ENCODE results near the gene GOLT1B.

Gene GOLT1B

DNA sequence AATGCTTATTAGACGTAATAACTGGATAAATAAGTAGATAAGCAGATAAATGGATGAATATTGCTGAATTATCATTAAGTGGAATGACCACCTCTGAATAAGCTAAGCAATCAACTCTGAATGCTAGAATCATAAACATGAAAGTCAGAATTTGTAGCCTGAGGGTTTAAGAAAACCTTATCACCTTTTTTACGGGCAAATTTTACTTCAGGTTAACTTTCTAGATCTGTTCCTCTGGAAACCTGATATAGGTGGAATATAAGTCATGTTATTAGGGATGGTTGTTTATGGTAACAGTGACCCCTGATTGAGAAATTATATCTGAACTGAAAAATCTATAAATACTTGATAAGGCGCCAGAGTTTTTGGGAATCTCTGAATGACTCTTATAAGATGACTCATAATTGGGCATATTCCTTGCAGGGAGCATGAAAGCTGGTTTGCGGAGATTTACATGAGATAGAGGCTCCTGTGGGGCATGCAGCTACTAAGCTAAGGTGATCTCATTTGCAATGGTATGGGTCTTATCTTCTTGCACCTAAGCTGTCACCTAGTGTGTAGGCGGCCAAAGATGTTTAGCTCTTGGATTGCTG lies 36.6 kb downstream of the GOLT1B start:
- H3K4me2 ChIP-seq (ENCODE audit: low read length): no peak overlapping the region
- H2BK15ac ChIP-seq (replicated peaks; ENCODE audit: low read depth): no peak overlapping the region
- H4K5ac ChIP-seq (ENCODE audit: low read length): no peak overlapping the region
- no peak overlapping the region for H3K4me3 ChIP-seq (ENCODE audit: low read length)
- H3K23ac ChIP-seq (ENCODE audit: low read length): no peak overlapping the region
- no peak overlapping the region for H4K8ac ChIP-seq (ENCODE audit: low read depth, low read length)
- H3K9ac ChIP-seq (ENCODE audit: low read length): no peak overlapping the region
- H3K18ac ChIP-seq (ENCODE audit: low read length): no peak overlapping the region
- no peaks in the 10 kb centered on the region for H3K79me1 ChIP-seq (ENCODE audit: low read length)
- no peak overlapping the region for H3K27ac ChIP-seq (ENCODE audit: low read depth, low read length)
- H3K4ac ChIP-seq (ENCODE audit: low read depth, low read length): no peak overlapping the region
- no peaks in the 10 kb centered on the region for H3K79me2 ChIP-seq (ENCODE audit: control insufficient read depth, insufficient read depth, low read length)
- no peak overlapping the region for H2BK5ac ChIP-seq (ENCODE audit: low read length)
- H2AK5ac ChIP-seq (ENCODE audit: low read length): no peak overlapping the region
- no peaks in the 10 kb centered on the region for H3K36me3 ChIP-seq (ENCODE audit: control insufficient read depth, insufficient read depth, low read length)
- H3K27me3 ChIP-seq (ENCODE audit: insufficient read depth, low read length, poor library complexity): peaks cover 2% of the 10 kb centered on the region
- no CpG with 5 or more reads among the region's 5 CpGs for WGBS (ENCODE audit: extremely low coverage, insufficient coverage, low lambda C conversion rate)
- H3K4me1 ChIP-seq (ENCODE audit: control insufficient read depth, low read depth, low read length): no peaks in the 10 kb centered on the region
- peak; percentile 38 for DNase-seq
- no peak overlapping the region for H2BK120ac ChIP-seq (ENCODE audit: low read depth, low read length)
- no peak overlapping the region for H3K56ac ChIP-seq (ENCODE audit: low read length)

DNA sequence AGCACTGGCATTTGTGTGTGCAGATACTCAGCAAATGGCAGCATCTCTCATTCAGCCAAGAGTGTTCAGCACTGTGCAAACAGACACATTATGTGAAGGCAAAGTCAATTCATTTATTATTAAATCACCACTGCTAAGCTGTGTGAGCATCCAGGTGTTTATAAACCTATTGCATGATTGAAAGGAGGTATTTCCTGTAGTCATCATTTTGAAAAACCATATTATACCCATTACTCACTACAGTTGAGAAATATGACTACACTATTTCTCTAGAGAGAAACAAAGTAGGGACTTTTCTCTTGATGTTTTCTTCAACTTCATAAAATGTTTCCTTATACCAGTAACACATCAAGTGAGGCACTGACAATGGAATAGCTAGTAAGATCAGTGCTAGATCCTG lies 38.2 kb downstream of the GOLT1B start:
- Histone ChIP-seq H3K18ac (ENCODE audit: low read length) (no peak overlapping the region), H4K8ac (ENCODE audit: low read depth, low read length) (no peak overlapping the region), H2BK5ac (ENCODE audit: low read length) (no peak overlapping the region), H3K79me1 (ENCODE audit: low read length) (no peaks in the 10 kb centered on the region), H4K5ac (ENCODE audit: low read length) (no peak overlapping the region), H2AK5ac (ENCODE audit: low read length) (no peak overlapping the region), H3K4me3 (ENCODE audit: low read length) (no peak overlapping the region), H2BK15ac (replicated peaks; ENCODE audit: low read depth) (no peak overlapping the region), H3K4ac (ENCODE audit: low read depth, low read length) (no peak overlapping the region), H3K23ac (ENCODE audit: low read length) (no peak overlapping the region), H3K27me3 (ENCODE audit: insufficient read depth, low read length, poor library complexity) (peaks cover 1% of the 10 kb centered on the region), H3K27ac (ENCODE audit: low read depth, low read length) (no peak overlapping the region), H3K56ac (ENCODE audit: low read length) (no peak overlapping the region), H2BK120ac (ENCODE audit: low read depth, low read length) (no peak overlapping the region), H3K4me2 (ENCODE audit: low read length) (no peak overlapping the region), H3K4me1 (ENCODE audit: control insufficient read depth, low read depth, low read length) (no peaks in the 10 kb centered on the region), H3K79me2 (ENCODE audit: control insufficient read depth, insufficient read depth, low read length) (no peaks in the 10 kb centered on the region), H3K9ac (ENCODE audit: low read length) (no peak overlapping the region), H3K36me3 (ENCODE audit: control insufficient read depth, insufficient read depth, low read length) (no peaks in the 10 kb centered on the region)
- DNase-seq: no peak

DNA sequence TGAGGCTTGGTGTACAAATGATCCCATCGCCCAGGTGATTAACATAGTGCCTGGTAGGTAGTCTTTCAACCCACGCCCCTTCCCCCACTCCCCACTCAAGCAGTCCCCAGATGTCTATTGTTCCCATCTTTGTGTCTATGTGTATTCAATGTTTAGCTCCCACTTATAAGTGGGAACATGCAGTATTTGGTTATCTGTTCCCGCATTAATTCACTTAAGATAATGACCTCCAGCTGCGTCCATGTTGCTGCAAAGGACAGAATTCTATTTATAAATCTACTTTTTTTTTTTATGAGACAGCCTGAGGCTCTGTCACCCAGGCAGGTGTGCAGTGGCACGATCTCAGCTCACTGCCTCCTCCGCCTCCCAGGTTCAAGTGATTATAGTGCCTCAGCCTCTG lies 40.2 kb downstream of the GOLT1B start:
- H3K56ac ChIP-seq (ENCODE audit: low read length): no peak overlapping the region
- H4K5ac ChIP-seq (ENCODE audit: low read length): no peak overlapping the region
- H4K8ac ChIP-seq (ENCODE audit: low read depth, low read length): no peak overlapping the region
- no peak overlapping the region for H2BK15ac ChIP-seq (replicated peaks; ENCODE audit: low read depth)
- no peak overlapping the region for H3K23ac ChIP-seq (ENCODE audit: low read length)
- H3K79me1 ChIP-seq (ENCODE audit: low read length): no peaks in the 10 kb centered on the region
- no peak overlapping the region for H2BK120ac ChIP-seq (ENCODE audit: low read depth, low read length)
- no peaks in the 10 kb centered on the region for H3K27me3 ChIP-seq (ENCODE audit: insufficient read depth, low read length, poor library complexity)
- H3K27ac ChIP-seq (ENCODE audit: low read depth, low read length): no peak overlapping the region
- no peak overlapping the region for H3K9ac ChIP-seq (ENCODE audit: low read length)
- no peak overlapping the region for H3K4me2 ChIP-seq (ENCODE audit: low read length)
- no peak overlapping the region for H3K18ac ChIP-seq (ENCODE audit: low read length)
- no peak for DNase-seq
- H3K36me3 ChIP-seq (ENCODE audit: control insufficient read depth, insufficient read depth, low read length): no peaks in the 10 kb centered on the region
- no peak overlapping the region for H3K4me3 ChIP-seq (ENCODE audit: low read length)
- WGBS (ENCODE audit: extremely low coverage, insufficient coverage, low lambda C conversion rate): no CpG with 5 or more reads among the region's 6 CpGs
- no peak overlapping the region for H2AK5ac ChIP-seq (ENCODE audit: low read length)
- H2BK5ac ChIP-seq (ENCODE audit: low read length): no peak overlapping the region
- no peaks in the 10 kb centered on the region for H3K4me1 ChIP-seq (ENCODE audit: control insufficient read depth, low read depth, low read length)
- no peak overlapping the region for H3K4ac ChIP-seq (ENCODE audit: low read depth, low read length)
- H3K79me2 ChIP-seq (ENCODE audit: control insufficient read depth, insufficient read depth, low read length): no peaks in the 10 kb centered on the region

DNA sequence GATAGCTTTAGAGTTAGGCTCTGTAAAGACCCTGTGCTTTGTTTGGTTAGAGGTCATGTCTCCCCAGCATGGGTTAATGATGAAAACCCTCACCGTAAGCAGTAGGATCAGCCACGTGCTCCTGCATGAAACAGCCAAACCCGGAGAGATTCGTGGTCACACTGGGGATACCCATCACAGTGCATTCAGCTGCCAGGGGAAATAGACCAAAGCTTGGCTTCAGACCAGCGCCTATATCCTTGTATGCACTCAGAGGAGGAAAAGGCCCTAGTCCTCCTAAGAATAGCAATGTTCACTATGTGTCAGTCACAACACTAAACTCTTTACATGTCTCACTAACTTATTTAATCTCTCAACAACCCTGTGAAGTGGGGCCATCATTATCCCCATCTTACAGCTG lies 40.8 kb downstream of the GOLT1B start:
- Histone ChIP-seq H2BK120ac (ENCODE audit: low read depth, low read length) (no peak overlapping the region), H2BK5ac (ENCODE audit: low read length) (no peak overlapping the region), H3K4me1 (ENCODE audit: control insufficient read depth, low read depth, low read length) (no peaks in the 10 kb centered on the region), H3K27me3 (ENCODE audit: insufficient read depth, low read length, poor library complexity) (no peaks in the 10 kb centered on the region), H3K79me2 (ENCODE audit: control insufficient read depth, insufficient read depth, low read length) (no peaks in the 10 kb centered on the region), H3K9ac (ENCODE audit: low read length) (no peak overlapping the region), H3K4me2 (ENCODE audit: low read length) (no peak overlapping the region), H3K23ac (ENCODE audit: low read length) (no peak overlapping the region), H3K27ac (ENCODE audit: low read depth, low read length) (no peak overlapping the region), H3K4ac (ENCODE audit: low read depth, low read length) (no peak overlapping the region), H3K79me1 (ENCODE audit: low read length) (no peaks in the 10 kb centered on the region), H4K8ac (ENCODE audit: low read depth, low read length) (no peak overlapping the region), H2BK15ac (replicated peaks; ENCODE audit: low read depth) (no peak overlapping the region), H3K18ac (ENCODE audit: low read length) (no peak overlapping the region), H3K36me3 (ENCODE audit: control insufficient read depth, insufficient read depth, low read length) (no peaks in the 10 kb centered on the region), H3K4me3 (ENCODE audit: low read length) (no peak overlapping the region), H4K5ac (ENCODE audit: low read length) (no peak overlapping the region), H2AK5ac (ENCODE audit: low read length) (no peak overlapping the region), H3K56ac (ENCODE audit: low read length) (no peak overlapping the region)
- no CpG with 5 or more reads among the region's 5 CpGs for WGBS (ENCODE audit: extremely low coverage, insufficient coverage, low lambda C conversion rate)
- DNase-seq: no peak

DNA sequence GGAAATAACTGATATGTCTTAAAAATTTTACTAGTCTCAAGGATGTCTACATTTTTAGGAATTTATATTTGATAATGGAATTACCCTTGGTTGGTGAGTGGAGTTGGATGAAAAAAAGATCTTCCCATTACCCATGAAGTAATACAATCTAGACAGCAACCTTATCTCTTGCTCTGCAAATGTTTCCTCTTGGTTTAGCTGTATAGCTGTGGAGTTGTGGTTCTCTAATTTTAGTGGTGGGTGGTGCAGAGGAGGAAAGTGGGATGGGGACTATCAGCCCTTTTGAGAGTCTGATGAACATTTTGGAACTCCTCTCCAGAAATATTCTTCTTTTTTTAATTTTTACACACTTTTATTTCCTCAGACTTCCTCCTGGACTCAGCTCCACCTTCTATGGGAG lies 41.6 kb downstream of the GOLT1B start:
- Histone ChIP-seq H3K79me1 (ENCODE audit: low read length) (no peaks in the 10 kb centered on the region), H3K27ac (ENCODE audit: low read depth, low read length) (no peak overlapping the region), H3K23ac (ENCODE audit: low read length) (no peak overlapping the region), H3K4me3 (ENCODE audit: low read length) (no peak overlapping the region), H3K36me3 (ENCODE audit: control insufficient read depth, insufficient read depth, low read length) (no peaks in the 10 kb centered on the region), H2BK5ac (ENCODE audit: low read length) (no peak overlapping the region), H2AK5ac (ENCODE audit: low read length) (no peak overlapping the region), H2BK120ac (ENCODE audit: low read depth, low read length) (no peak overlapping the region), H3K4me1 (ENCODE audit: control insufficient read depth, low read depth, low read length) (no peaks in the 10 kb centered on the region), H3K4me2 (ENCODE audit: low read length) (no peak overlapping the region), H3K18ac (ENCODE audit: low read length) (no peak overlapping the region), H3K4ac (ENCODE audit: low read depth, low read length) (no peak overlapping the region), H4K5ac (ENCODE audit: low read length) (no peak overlapping the region), H3K9ac (ENCODE audit: low read length) (no peak overlapping the region), H2BK15ac (replicated peaks; ENCODE audit: low read depth) (no peak overlapping the region), H3K79me2 (ENCODE audit: control insufficient read depth, insufficient read depth, low read length) (no peaks in the 10 kb centered on the region), H3K56ac (ENCODE audit: low read length) (no peak overlapping the region), H4K8ac (ENCODE audit: low read depth, low read length) (no peak overlapping the region), H3K27me3 (ENCODE audit: insufficient read depth, low read length, poor library complexity) (no peaks in the 10 kb centered on the region)
- DNase-seq: no peak

DNA sequence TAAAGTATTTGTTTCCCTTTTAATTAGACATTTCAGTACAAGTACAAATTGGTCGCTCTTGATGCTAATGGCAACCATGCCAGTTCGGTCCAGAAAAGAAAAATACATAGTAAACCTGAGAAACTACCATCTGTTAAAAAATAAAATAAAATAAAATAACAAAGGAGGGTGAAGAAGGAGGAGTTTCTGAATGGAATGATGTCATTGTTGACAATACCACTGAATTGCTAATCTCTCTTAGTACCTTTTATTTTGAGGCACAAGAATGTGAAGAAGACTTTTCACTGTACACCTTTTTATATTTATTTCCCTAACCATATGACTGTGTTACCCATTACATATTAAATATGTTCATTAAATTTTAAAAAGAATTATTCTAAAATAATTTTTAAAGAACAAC lies 44.0 kb downstream of the GOLT1B start:
- Histone ChIP-seq H3K36me3 (ENCODE audit: control insufficient read depth, insufficient read depth, low read length) (no peaks in the 10 kb centered on the region), H4K5ac (ENCODE audit: low read length) (no peak overlapping the region), H3K4ac (ENCODE audit: low read depth, low read length) (no peak overlapping the region), H3K27me3 (ENCODE audit: insufficient read depth, low read length, poor library complexity) (no peaks in the 10 kb centered on the region), H2BK15ac (replicated peaks; ENCODE audit: low read depth) (no peak overlapping the region), H2BK120ac (ENCODE audit: low read depth, low read length) (no peak overlapping the region), H4K8ac (ENCODE audit: low read depth, low read length) (no peak overlapping the region), H3K79me1 (ENCODE audit: low read length) (no peaks in the 10 kb centered on the region), H3K18ac (ENCODE audit: low read length) (no peak overlapping the region), H3K23ac (ENCODE audit: low read length) (no peak overlapping the region), H3K27ac (ENCODE audit: low read depth, low read length) (no peak overlapping the region), H3K79me2 (ENCODE audit: control insufficient read depth, insufficient read depth, low read length) (no peaks in the 10 kb centered on the region), H3K4me3 (ENCODE audit: low read length) (no peak overlapping the region), H2AK5ac (ENCODE audit: low read length) (no peak overlapping the region), H3K4me2 (ENCODE audit: low read length) (no peak overlapping the region), H3K56ac (ENCODE audit: low read length) (no peak overlapping the region), H3K4me1 (ENCODE audit: control insufficient read depth, low read depth, low read length) (no peaks in the 10 kb centered on the region), H2BK5ac (ENCODE audit: low read length) (no peak overlapping the region), H3K9ac (ENCODE audit: low read length) (no peak overlapping the region)
- WGBS (ENCODE audit: extremely low coverage, insufficient coverage, low lambda C conversion rate): no CpG with 5 or more reads among the region's 2 CpGs
- no peak for DNase-seq
